WTC11 (cell line): ENCODE data around the gene JAKMIP1. TPM values are rescaled to one million over a fixed set of nuclear protein-coding genes. Genes with fewer than 3 reads are reported as not detected.

ENCODE experiments used
- ATF2 ChIP-seq: sonication (generic); formaldehyde crosslinking; IDR thresholded peaks from 2 replicates; pipeline ENCODE4 v1.8.1; 2022; ENCODE audit warnings: low read depth, missing genetic modification reagents, borderline replicate concordance
- ATF3 ChIP-seq: sonication (generic); formaldehyde crosslinking; conservative IDR thresholded peaks from 2 replicates; pipeline ENCODE4 v1.8.1; 2022; ENCODE audit warnings: mild to moderate bottlenecking, missing genetic modification reagents
- CREM ChIP-seq: sonication (generic); formaldehyde crosslinking; IDR thresholded peaks from 2 replicates; pipeline ENCODE4 v1.8.1; 2022; ENCODE audit warnings: mild to moderate bottlenecking, missing genetic modification reagents, moderate library complexity
- ERG ChIP-seq: fragments of 250-450 bp; sonication (Bioruptor Pico); IDR thresholded peaks from 2 replicates; pipeline ENCODE4 v1.8.0; 2021; ENCODE audit warnings: mild to moderate bottlenecking
- FOXJ3 ChIP-seq: sonication (generic); formaldehyde crosslinking; IDR thresholded peaks from 2 replicates; pipeline ENCODE4 v1.9.0; 2021; ENCODE audit warnings: missing genetic modification reagents, mild to moderate bottlenecking, borderline replicate concordance
- FOXP1 ChIP-seq: sonication (generic); formaldehyde crosslinking; IDR thresholded peaks from 2 replicates; pipeline ENCODE4 v1.8.0; 2022; ENCODE audit warnings: missing genetic modification reagents, mild to moderate bottlenecking, moderate library complexity, borderline replicate concordance
- HMGA2 ChIP-seq: fragments of 250-450 bp; sonication (Bioruptor Pico); IDR thresholded peaks from 2 replicates; pipeline ENCODE4 v1.4.0; 2021; ENCODE audit warnings: mild to moderate bottlenecking, moderate library complexity
- SP1 ChIP-seq: sonication (generic); formaldehyde crosslinking; conservative IDR thresholded peaks from 2 replicates; pipeline ENCODE4 v1.8.1; 2022; ENCODE audit warnings: missing genetic modification reagents
- TCF7 ChIP-seq: sonication (generic); formaldehyde crosslinking; IDR thresholded peaks from 2 replicates; pipeline ENCODE4 v1.8.0; 2022; ENCODE audit warnings: mild to moderate bottlenecking, low read depth, missing genetic modification reagents, moderate library complexity
- ZNF532 ChIP-seq: fragments of 250-450 bp; sonication (Bioruptor Pico); IDR thresholded peaks from 2 replicates; pipeline ENCODE4 v1.9.0; 2021; ENCODE audit warnings: mild to moderate bottlenecking, borderline replicate concordance
- total RNA-seq: library from RNA; stranded (reverse); gene quantifications from 3 replicates; pipeline ENCODE4 v1.2.3, GENCODE V29; 2021
- TF ChIP-seq, protein P1 (sequence below): fragments of 250-450 bp; sonication (Bioruptor Pico); IDR thresholded peaks from 2 replicates; pipeline ENCODE4 v1.9.0; 2021; ENCODE audit warnings: mild to moderate bottlenecking
- TF ChIP-seq, protein P2 (sequence below): sonication (generic); formaldehyde crosslinking; IDR thresholded peaks from 2 replicates; pipeline ENCODE4 v1.8.0; 2023; ENCODE audit warnings: missing genetic modification reagents, mild to moderate bottlenecking, borderline replicate concordance
- TF ChIP-seq, protein P3 (sequence below): sonication (generic); formaldehyde crosslinking; IDR thresholded peaks from 2 replicates; pipeline ENCODE4 v1.8.1; 2023; ENCODE audit warnings: mild to moderate bottlenecking, missing genetic modification reagents, moderate library complexity
- TF ChIP-seq, protein P4 (sequence below): sonication (generic); formaldehyde crosslinking; IDR thresholded peaks from 2 replicates; pipeline ENCODE4 v1.8.1; 2023; ENCODE audit warnings: mild to moderate bottlenecking, missing genetic modification reagents

Gene JAKMIP1
- total RNA-seq, 1 experiment from 2014 or later: 4.0 TPM

DNA sequence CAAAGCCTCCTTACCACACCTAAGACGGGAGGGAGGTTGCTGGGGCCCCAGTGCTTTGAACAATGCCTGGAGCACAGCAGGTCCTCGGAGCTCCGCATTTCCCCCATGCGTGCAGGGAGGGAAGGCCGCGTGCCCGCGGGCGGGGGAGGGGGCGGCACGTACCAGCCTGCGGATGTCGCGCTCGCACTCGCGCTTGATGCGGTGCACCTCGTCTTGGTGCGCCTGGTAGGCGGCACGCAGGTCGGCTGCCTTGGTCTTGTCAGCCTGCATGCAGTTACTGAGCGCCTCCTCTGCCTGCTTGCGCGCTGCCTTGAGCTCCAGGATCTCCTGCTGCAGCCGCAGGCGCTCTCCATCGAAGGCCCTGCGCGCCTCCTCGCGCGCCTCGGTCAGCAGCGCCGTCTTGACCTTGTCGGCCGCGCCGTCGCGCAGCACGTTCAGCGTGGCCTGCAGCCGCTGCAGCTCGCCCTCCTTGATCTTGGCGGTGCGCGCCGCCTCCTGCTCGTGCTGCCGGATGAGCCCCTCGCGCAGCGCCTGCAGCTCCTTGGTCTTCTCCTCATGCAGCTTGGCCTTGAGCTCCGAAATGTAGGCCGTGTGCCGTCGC, 94.9 kb downstream of the JAKMIP1 start (continued):
- TF ChIP-seq, protein P1, sequence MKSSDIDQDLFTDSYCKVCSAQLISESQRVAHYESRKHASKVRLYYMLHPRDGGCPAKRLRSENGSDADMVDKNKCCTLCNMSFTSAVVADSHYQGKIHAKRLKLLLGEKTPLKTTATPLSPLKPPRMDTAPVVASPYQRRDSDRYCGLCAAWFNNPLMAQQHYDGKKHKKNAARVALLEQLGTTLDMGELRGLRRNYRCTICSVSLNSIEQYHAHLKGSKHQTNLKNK: no peak
- TF ChIP-seq ERG (CRISPR knock-in tag): no peak
- no peak for TF ChIP-seq FOXJ3 (CRISPR knock-in tag)
- TF ChIP-seq FOXP1 (CRISPR knock-in tag): peak; percentile 93
- TF ChIP-seq, protein P2, sequence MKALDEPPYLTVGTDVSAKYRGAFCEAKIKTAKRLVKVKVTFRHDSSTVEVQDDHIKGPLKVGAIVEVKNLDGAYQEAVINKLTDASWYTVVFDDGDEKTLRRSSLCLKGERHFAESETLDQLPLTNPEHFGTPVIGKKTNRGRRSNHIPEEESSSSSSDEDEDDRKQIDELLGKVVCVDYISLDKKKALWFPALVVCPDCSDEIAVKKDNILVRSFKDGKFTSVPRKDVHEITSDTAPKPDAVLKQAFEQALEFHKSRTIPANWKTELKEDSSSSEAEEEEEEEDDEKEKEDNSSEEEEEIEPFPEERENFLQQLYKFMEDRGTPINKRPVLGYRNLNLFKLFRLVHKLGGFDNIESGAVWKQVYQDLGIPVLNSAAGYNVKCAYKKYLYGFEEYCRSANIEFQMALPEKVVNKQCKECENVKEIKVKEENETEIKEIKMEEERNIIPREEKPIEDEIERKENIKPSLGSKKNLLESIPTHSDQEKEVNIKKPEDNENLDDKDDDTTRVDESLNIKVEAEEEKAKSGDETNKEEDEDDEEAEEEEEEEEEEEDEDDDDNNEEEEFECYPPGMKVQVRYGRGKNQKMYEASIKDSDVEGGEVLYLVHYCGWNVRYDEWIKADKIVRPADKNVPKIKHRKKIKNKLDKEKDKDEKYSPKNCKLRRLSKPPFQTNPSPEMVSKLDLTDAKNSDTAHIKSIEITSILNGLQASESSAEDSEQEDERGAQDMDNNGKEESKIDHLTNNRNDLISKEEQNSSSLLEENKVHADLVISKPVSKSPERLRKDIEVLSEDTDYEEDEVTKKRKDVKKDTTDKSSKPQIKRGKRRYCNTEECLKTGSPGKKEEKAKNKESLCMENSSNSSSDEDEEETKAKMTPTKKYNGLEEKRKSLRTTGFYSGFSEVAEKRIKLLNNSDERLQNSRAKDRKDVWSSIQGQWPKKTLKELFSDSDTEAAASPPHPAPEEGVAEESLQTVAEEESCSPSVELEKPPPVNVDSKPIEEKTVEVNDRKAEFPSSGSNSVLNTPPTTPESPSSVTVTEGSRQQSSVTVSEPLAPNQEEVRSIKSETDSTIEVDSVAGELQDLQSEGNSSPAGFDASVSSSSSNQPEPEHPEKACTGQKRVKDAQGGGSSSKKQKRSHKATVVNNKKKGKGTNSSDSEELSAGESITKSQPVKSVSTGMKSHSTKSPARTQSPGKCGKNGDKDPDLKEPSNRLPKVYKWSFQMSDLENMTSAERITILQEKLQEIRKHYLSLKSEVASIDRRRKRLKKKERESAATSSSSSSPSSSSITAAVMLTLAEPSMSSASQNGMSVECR (CRISPR knock-in tag): no peak
- peak; percentile 39; the same call in 1 of the 2 replicates for TF ChIP-seq CREM (CRISPR knock-in tag)
- TF ChIP-seq, protein P3, sequence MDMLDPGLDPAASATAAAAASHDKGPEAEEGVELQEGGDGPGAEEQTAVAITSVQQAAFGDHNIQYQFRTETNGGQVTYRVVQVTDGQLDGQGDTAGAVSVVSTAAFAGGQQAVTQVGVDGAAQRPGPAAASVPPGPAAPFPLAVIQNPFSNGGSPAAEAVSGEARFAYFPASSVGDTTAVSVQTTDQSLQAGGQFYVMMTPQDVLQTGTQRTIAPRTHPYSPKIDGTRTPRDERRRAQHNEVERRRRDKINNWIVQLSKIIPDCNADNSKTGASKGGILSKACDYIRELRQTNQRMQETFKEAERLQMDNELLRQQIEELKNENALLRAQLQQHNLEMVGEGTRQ (CRISPR knock-in tag): peak; percentile 27; the same call in 1 of the 2 replicates
- no peak for TF ChIP-seq HMGA2
- no peak for TF ChIP-seq ATF3
- peak; percentile 51 for TF ChIP-seq SP1 (CRISPR knock-in tag)
- TF ChIP-seq ATF2 (CRISPR knock-in tag): no peak
- TF ChIP-seq TCF7 (CRISPR knock-in tag): peak; percentile 78; the same call in 1 of the 2 replicates
- TF ChIP-seq, protein P4, sequence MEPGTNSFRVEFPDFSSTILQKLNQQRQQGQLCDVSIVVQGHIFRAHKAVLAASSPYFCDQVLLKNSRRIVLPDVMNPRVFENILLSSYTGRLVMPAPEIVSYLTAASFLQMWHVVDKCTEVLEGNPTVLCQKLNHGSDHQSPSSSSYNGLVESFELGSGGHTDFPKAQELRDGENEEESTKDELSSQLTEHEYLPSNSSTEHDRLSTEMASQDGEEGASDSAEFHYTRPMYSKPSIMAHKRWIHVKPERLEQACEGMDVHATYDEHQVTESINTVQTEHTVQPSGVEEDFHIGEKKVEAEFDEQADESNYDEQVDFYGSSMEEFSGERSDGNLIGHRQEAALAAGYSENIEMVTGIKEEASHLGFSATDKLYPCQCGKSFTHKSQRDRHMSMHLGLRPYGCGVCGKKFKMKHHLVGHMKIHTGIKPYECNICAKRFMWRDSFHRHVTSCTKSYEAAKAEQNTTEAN (CRISPR knock-in tag): peak; percentile 56; the same call in 1 of the 2 replicates
- no peak for TF ChIP-seq ZNF532
